ENCODE results near the gene ALPK1.
"Not testable (repeated sequence)": the region's sequence is repeated elsewhere in the genome, so short reads cannot be mapped to it uniquely, and the experiment has no call there.

ALPK1 gene

DNA sequence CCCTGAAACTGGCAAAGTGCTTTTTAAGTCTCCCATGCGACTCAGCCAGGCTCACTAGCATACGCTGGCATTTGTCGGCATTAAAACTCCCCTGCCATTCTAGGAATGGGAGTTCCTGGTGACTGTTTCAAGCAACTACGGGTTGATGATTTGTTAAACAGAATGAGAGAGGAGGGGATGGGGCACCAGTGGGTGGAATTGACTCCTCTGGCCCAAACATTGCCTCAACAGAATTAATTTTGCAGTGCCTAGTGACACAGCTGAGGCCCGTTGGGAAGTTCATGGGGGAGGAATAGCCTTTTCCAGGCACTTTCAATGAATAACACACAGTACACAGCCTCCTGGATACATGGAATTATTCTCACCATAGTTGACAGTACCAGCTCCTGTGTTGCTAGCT is 188.8 kb downstream of the ALPK1 start:
- H3K27ac ChIP-seq (ENCODE audit: insufficient read depth in 1 of 2, low read depth in 1 of 2, low read length in 2 of 2, poor library complexity in 1 of 2, severe bottlenecking in 2 of 2): no peak overlapping the region
- DNase-seq: no peak
- no peaks in the 10 kb centered on the region for H3K36me3 ChIP-seq (ENCODE audit: control insufficient read depth in 4 of 4, insufficient read depth in 4 of 4, low read length in 3 of 4)
- peaks cover 0 to 3% (median 3%) of the 10 kb centered on the region in 5 experiments for H3K27me3 ChIP-seq (replicated peaks in 2 of 5; ENCODE audit: control insufficient read depth in 4 of 5, insufficient read depth in 5 of 5, low read length in 4 of 5)
- 76% methylated on average over 4 of the region's 5 CpGs for WGBS (ENCODE audit: insufficient coverage)
- peaks cover 0 to 17% (median 5%) of the 10 kb centered on the region in 5 experiments for H3K9me3 ChIP-seq (ENCODE audit: control extremely low read depth in 1 of 5, control insufficient read depth in 4 of 5, insufficient read depth in 2 of 5, low read depth in 1 of 5, low read length in 4 of 5)
- H3K4me3 ChIP-seq (ENCODE audit: control insufficient read depth in 1 of 7, extremely low read depth in 1 of 7, insufficient read depth in 4 of 7, low read depth in 2 of 7, low read length in 6 of 7): no peak overlapping the region
- POLR2A ChIA-PET: no interaction called here
- CTCF ChIA-PET: no interaction called here
- no peaks in the 10 kb centered on the region for H3K4me1 ChIP-seq (ENCODE audit: control extremely low read depth in 1 of 4, control insufficient read depth in 4 of 4, insufficient read depth in 4 of 4, low read length in 3 of 4)

DNA sequence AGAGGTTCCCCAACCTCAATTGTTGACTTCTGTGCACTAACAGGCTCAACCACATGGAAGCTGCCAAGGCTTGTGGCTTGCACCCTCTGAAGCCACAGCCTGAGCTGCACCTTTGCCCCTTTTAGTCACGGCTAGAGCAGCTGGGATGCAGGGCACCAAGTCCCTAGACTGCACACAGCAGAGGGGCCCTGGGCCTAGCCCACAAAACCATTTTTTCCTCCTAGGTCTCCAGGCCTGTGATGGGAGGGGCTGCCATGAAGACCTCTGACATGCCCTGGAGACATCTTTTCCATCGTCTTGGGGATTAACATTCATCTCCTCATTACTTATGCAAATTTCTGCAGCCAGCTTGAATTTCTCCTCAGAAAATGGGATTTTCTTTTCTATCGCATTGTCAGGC is 193.6 kb downstream of the ALPK1 start:
- CTCF ChIA-PET: interaction anchor here (1.2 kb wide), 1 partner anchor 37 kb away, joined by 3 read pairs; no protein-coding TSS in a partner anchor

More for the DNA sequence above, 193.6 kb downstream of the ALPK1 start:
- H3K36me3 ChIP-seq (ENCODE audit: control insufficient read depth in 4 of 4, insufficient read depth in 4 of 4, low read length in 3 of 4); H3K4me1 ChIP-seq (ENCODE audit: control extremely low read depth in 1 of 4, control insufficient read depth in 4 of 4, insufficient read depth in 4 of 4, low read length in 3 of 4); POLR2A ChIA-PET; H3K4me3 ChIP-seq (ENCODE audit: control insufficient read depth in 1 of 7, extremely low read depth in 1 of 7, insufficient read depth in 4 of 7, low read depth in 2 of 7, low read length in 6 of 7); H3K27me3 ChIP-seq (replicated peaks in 2 of 5; ENCODE audit: control insufficient read depth in 4 of 5, insufficient read depth in 5 of 5, low read length in 4 of 5); DNase-seq; H3K27ac ChIP-seq (ENCODE audit: insufficient read depth in 1 of 2, low read depth in 1 of 2, low read length in 2 of 2, poor library complexity in 1 of 2, severe bottlenecking in 2 of 2): not testable (repeated sequence)
- whole genome bisulfite sequencing (ENCODE audit: insufficient coverage): 94% methylated on average over 3 of the region's 3 CpGs
- peaks cover 0 to 11% (median 4%) of the 10 kb centered on the region in 5 experiments for H3K9me3 ChIP-seq (ENCODE audit: control extremely low read depth in 1 of 5, control insufficient read depth in 4 of 5, insufficient read depth in 2 of 5, low read depth in 1 of 5, low read length in 4 of 5)
